Kidney glomerular epithelial cell (primary cell): ENCODE measurements around the gene NUS1.
"Not testable (repeated sequence)": the region's sequence is repeated elsewhere in the genome, so short reads cannot be mapped to it uniquely, and the experiment has no call there.

Experiments
- DNase-seq: peaks from one replicate; lab custom pipeline; 2025; lab: John Stamatoyannopoulos, UW

Gene NUS1

DNA sequence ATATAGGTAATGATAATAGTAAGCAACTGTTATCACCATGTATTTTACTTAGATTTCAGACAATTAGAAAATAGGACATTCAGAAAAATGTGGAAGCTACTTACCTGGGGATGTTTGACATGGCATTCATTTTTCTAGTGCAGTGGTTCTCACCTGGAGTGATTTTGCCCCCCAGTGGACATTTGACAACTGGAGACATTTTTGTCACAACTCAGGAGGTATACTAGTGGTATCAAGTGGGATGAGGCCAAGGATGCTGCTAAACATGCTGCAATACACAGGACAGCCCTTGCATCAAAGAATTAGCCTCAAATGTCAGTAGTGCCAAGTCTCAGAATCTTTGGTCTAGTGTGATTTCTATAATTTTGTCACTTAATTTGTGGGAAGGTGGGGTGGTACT, 36.1 kb downstream of the NUS1 start:
- no peak for DNase-seq

- DNase-seq: no peak
These were observed 43.6 kb downstream of the NUS1 start for GRCh38 chr6:117718895-117719294.

DNA sequence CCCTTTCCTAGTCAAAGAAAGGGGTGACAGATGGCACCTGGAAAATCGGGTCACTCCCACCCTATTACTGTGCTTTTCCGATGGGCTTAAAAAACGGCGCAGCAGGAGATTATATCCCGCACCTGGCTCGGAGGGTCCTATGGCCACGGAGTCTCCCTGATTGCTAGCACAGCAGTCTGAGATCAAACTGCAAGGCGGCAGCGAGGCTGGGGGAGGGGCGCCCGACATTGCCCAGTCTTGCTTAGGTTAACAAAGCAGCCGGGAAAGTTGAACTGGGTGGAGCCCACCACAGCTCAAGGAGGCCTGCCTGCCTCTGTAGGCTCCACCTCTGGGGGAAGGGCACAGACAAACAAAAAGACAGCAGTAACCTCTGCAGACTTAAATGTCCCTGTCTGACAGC, 46.3 kb downstream of the NUS1 start:
- not testable (repeated sequence) for DNase-seq

- no peak for DNase-seq
These were observed 53.4 kb downstream of the NUS1 start for GRCh38 chr6:117728626-117729025.

DNA sequence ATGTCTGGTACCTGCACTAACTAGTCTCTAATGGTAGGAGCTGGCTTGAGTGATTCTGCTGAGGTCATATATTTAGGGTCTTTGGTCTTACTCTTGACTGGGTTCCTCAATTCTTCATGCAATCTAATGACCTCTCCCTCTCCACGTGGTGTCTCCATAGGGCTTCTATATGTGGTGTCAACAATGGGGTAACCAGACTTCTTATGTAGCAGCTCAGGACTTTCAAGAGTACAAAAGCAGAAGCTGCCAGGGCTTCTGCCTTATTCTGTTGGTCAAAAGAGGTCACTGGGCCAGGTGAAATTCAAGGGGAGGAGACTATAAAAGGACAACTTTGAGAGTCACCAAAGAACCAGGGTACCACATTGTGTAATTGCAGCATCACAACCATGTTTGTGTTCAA, 54.3 kb downstream of the NUS1 start:
- no peak for DNase-seq

GRCh38 chr6:117733341-117733740, 58.1 kb downstream of the NUS1 start:
- no peak for DNase-seq

GRCh38 chr6:117739869-117740268, 64.6 kb downstream of the NUS1 start:
- DNase-seq: no peak

DNA sequence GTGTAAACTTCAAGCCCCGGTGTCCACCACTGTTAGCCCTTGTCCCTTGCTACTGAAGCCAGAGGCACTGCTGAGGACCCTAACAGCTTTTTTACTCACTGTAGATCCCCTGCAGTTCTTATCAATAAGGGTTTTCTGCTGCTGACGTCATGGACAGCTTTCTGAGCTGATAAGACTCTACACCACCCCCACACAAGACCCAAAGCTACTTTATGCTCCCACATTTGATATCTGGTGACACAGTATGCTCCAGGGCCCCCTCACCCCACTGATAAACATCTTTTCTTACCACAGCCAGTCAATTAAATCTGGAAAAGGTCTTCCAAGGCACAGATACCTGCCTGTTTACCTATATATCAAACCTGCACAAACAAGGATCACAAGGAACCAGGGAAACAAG, 65.3 kb downstream of the NUS1 start:
- no peak for DNase-seq

- not testable (repeated sequence) for DNase-seq
These were observed 75.4 kb downstream of the NUS1 start for GRCh38 chr6:117750675-117751074.
